Heart right ventricle (tissue), 16 donors: ENCODE results near the gene DARS1. TPM values are rescaled to one million over a fixed set of nuclear protein-coding genes. Genes with fewer than 3 reads are reported as not detected.
A peak's percentile ranks its signal among the peaks of the same experiment; 100 is the strongest.

Source experiments
- ATAC-seq, 8 donors: fragments of 200-7000 bp; cut with Tn5 transposase; one replicate each; pipeline ENCODE4 v1.9.1; 2020; ENCODE audit warnings: mild to moderate bottlenecking in 8 of 8, moderate library complexity in 8 of 8, moderate number of reproducible peaks in 1 of 8
- DNase-seq, 2 donors: peaks; one replicate each; pipeline ENCODE4 v3.0.0-alpha.2; 2020
- H3K27ac ChIP-seq, 10 donors: fragments of 200-600 bp; sonication (generic) in 2 of 10; one replicate each; pipeline versions ENCODE4 v1.5.0 to v1.8.0; 2020 to 2022; ENCODE audit warnings: mild to moderate bottlenecking in 3 of 10
- H3K27me3 ChIP-seq, 7 donors: fragments of 200-600 bp; one replicate each; pipeline ENCODE4 v1.8.0; 2021 to 2022; ENCODE audit warnings: mild to moderate bottlenecking in 2 of 7
- H3K36me3 ChIP-seq, 9 donors: fragments of 200-600 bp; sonication (generic) in 1 of 9; one replicate each; pipeline versions ENCODE4 v1.5.0 to v1.8.0; 2020 to 2022; ENCODE audit warnings: mild to moderate bottlenecking in 2 of 9
- H3K4me1 ChIP-seq, 9 donors: fragments of 200-600 bp; sonication (generic) in 1 of 9; one replicate each; pipeline versions ENCODE4 v1.5.0 to v1.8.0; 2020 to 2022; ENCODE audit warnings: mild to moderate bottlenecking in 4 of 9
- H3K4me3 ChIP-seq, 10 donors: fragments of 200-600 bp; sonication (generic) in 2 of 10; one replicate each; pipeline versions ENCODE4 v1.5.0 to v1.8.0; 2020 to 2022; ENCODE audit warnings: mild to moderate bottlenecking in 7 of 10, moderate library complexity in 2 of 10
- H3K9me3 ChIP-seq, 11 donors: fragments of 200-600 bp in 10 of 11; sonication (generic) in 2 of 11; one replicate each; pipeline versions ENCODE4 v1.5.0 to v1.8.0; 2013 to 2022; ENCODE audit warnings: mild to moderate bottlenecking in 2 of 11, control low read depth in 1 of 11, moderate library complexity in 1 of 11
- CTCF ChIP-seq, 9 donors: fragments of 200-600 bp; sonication (generic) in 2 of 9; IDR thresholded peaks; one replicate each; pipeline versions ENCODE4 v1.5.0 to v1.8.0; 2021 to 2022; ENCODE audit warnings: antibody characterized with exemption in 9 of 9, mild to moderate bottlenecking in 5 of 9, moderate library complexity in 1 of 9
- WGBS, 2 donors: extraction: QIAGEN DNeasy Blood & Tissue Kit; methylation state at CpG; one replicate each; pipeline ENCODE4 v1.1.7; 2013; ENCODE audit warnings: inconsistent platforms in 1 of 2; 5-methylcytosine and 5-hydroxymethylcytosine counted together
- intact Hi-C, 10 donors: fragments of 100-400 bp; cut with DNase I; formaldehyde crosslinking; loops; one replicate each; pipeline versions ENCODE4 v1.11.1 to v1.14.2; 2022
- polyA plus RNA-seq, 2 donors: library from polyadenylated mRNA; stranded (reverse); fragments of 200-250 nt; gene quantifications; one replicate each; pipeline ENCODE4 v1.2.3, GENCODE V29; 2013
- total RNA-seq, 10 donors: library from RNA; stranded (reverse); fragmentation: NEBNext Ultra II Directional in 3 of 10; extraction: Animal tissue kit (Norgen Biotek cat#: 25700) in 3 of 10; gene quantifications; one replicate each; pipeline versions ENCODE4 v1.2.1 to v1.2.4, GENCODE V29; 2021 to 2023
- donor health status: Arrhythmogenic right ventricular cardiomyopathy.
- donor health status: ischemic (EF 13 %, LVEDD 7.1; RV severe dilation, severe dysfunction).
- donor health status: healthy with polysubstance abuse.
- donor health status: DM: no; HTN: yes; CAD: no.
- donor health status: DM: no; HTN: no; CAD: no.
- donor health status: ischemic (EF 25% LVEDD 6.9; RV normal size, moderate dysfunction).
- donor health status: ischemic (EF 25% LVEDD 5.7; RV mildly dilated, moderate dysfunction).
- donor health status: healthy.
- donor health status: DM: yes; HTN: yes; CAD: no.
- donor health status: Ischemic cardiomyopathy.
- donor health status: ischemic (EF 35%, LVEDD 5.7; RV mildly dilated, moderate dysfunction).
- donor health status: nonischemic (EF 11% LVEDD 7.7; RV severe dilation, severe dysfunction).
- donor health status: DM: yes; HTN: yes; CAD: no.
- donor health status: PGD.
- donor health status: ischemic (EF 29% LVEDD 5.4; RV normal size, mild dysfunction).
- donor health status: nonischemic (EF 23%, LVEDD 6.1; RV moderate dilation, normal function).

DARS1 gene
- total and polyA plus RNA-seq, 12 donors = 47.8 to 136 (median 65.7) TPM

GRCh38 chr2:135997380-135997779 lies 12.0 kb upstream of the DARS1 start:
- intact Hi-C loops = no loop called here
- peak in 2 of 9 donors; percentile 12 to 18 for TF ChIP-seq CTCF (IDR thresholded peaks at IDR 0.05)
- Histone ChIP-seq H3K9me3 (no peaks in the 10 kb centered on the region), H3K27ac (no peak overlapping the region), H3K27me3 (no peaks in the 10 kb centered on the region), H3K4me3 (no peak overlapping the region), H3K4me1 (peaks cover 0 to 29% (median 22%) of the 10 kb centered on the region in 9 donors), H3K36me3 (no peaks in the 10 kb centered on the region)
- WGBS, 2 donors = 66 to 69% methylated on average over 5 of the region's 5 CpGs
- ATAC-seq (no peak), DNase-seq (no peak)

GRCh38 chr2:135996304-135996703 lies 10.9 kb upstream of the DARS1 start:
- intact Hi-C loops = no loop called here
- 98 to 99% methylated on average over 2 of the region's 2 CpGs for WGBS, 2 donors
- TF ChIP-seq CTCF (IDR thresholded peaks at IDR 0.05) = no peak

DNA sequence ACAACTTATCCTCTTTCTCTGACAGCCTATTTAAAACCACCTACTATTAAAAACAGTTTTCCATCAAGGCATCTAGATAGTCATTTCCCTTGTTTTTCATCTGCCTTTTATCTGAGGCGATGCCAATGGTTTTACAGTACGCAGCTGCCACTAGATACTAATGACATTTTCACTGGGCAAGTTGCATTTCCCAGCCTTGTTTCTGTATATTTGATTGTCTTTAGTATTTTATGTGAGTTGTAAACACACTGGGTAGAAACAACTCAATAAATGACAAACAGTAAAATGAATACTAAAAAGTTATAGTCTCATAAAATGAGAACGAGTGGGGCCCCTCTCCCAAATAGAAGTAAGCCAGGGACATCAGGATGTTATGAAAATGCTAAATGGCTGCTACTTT lies 8.9 kb upstream of the DARS1 start:
- DNase-seq (no peak), ATAC-seq (no peak)
- Histone ChIP-seq H3K9me3 (no peaks in the 10 kb centered on the region), H3K27me3 (no peaks in the 10 kb centered on the region), H3K27ac (peak overlapping the region in 1 of 10 donors; percentile 14), H3K4me3 (no peak overlapping the region), H3K36me3 (no peaks in the 10 kb centered on the region), H3K4me1 (peaks cover 0 to 11% (median 0%) of the 10 kb centered on the region in 9 donors)
- intact Hi-C loops = no loop called here
- WGBS, 2 donors = 82 to 84% methylated on average over 3 of the region's 3 CpGs
- TF ChIP-seq CTCF (IDR thresholded peaks at IDR 0.05) = no peak

More at GRCh38 chr2:135996304-135996703, 10.9 kb upstream of the DARS1 start:
- Histone ChIP-seq H3K27ac (no peak overlapping the region), H3K4me3 (no peak overlapping the region), H3K36me3 (no peaks in the 10 kb centered on the region), H3K27me3 (no peaks in the 10 kb centered on the region), H3K4me1 (peaks cover 0 to 26% (median 20%) of the 10 kb centered on the region in 9 donors), H3K9me3 (no peaks in the 10 kb centered on the region)
- ATAC-seq (no peak), DNase-seq (no peak)

DNA sequence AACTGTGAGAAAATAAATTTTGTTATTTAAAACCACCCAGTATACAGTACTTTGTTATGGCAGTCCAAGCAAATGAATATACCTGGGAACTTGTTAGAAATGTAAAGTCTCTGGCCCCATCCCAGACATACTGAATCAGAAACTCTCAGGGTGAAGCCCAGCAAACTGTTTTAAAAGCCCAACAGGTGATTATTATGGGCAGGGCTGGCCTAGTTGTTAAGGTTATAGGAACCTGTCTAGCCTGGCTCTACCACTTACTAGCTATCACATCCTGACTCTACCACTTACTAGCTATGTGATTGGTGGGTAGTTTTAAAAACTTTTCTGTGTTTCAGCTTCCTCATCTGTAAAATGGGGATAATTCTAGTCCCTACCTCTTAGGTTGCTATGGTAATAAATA lies 8.0 kb upstream of the DARS1 start:
- TF ChIP-seq CTCF (IDR thresholded peaks at IDR 0.05) = no peak

More for the DNA sequence above, 8.0 kb upstream of the DARS1 start:
- H3K9me3 ChIP-seq = no peaks in the 10 kb centered on the region
- H3K27ac ChIP-seq = no peak overlapping the region
- DNase-seq = no peak
- H3K36me3 ChIP-seq = no peaks in the 10 kb centered on the region
- no peak overlapping the region for H3K4me3 ChIP-seq
- ATAC-seq = no peak
- intact Hi-C loops = no loop called here
- no peaks in the 10 kb centered on the region for H3K27me3 ChIP-seq
- peaks cover 0 to 6% (median 0%) of the 10 kb centered on the region in 9 donors for H3K4me1 ChIP-seq
